Common myeloid progenitor, CD34-positive (primary cell): ENCODE data around the gene SNED1.

ENCODE experiments used
- CTCF ChIA-PET: fragments of 350-600 bp; sonication (Branson Sonifier 250); formaldehyde crosslinking; loops from one replicate; lab custom pipeline; 2021; ENCODE audit warnings: antibody characterized with exemption; lab: Charles Lee
- POLR2A ChIA-PET: fragments of 350-600 bp; sonication (Branson Sonifier 250); formaldehyde crosslinking; loops from one replicate; lab custom pipeline; 2021; ENCODE audit warnings: antibody characterized with exemption; lab: Charles Lee
- DNase-seq, 3 donors: peaks; one replicate each; pipeline versions ENCODE4 v3.0.0 to v3.0.0-alpha.2; 2013
- H3K27ac ChIP-seq, 2 experiments: 1 replicate in 1 of 2; 2 replicates in 1 of 2; pipeline ENCODE4 v1.7.0; 2013; ENCODE audit warnings: inconsistent platforms in 2 of 2, low read length in 2 of 2, mild to moderate bottlenecking in 2 of 2, low read depth in 1 of 2, moderate library complexity in 1 of 2; ENCODE audit not compliant: severe bottlenecking in 2 of 2, insufficient read depth in 1 of 2, poor library complexity in 1 of 2
- H3K27me3 ChIP-seq, 5 experiments: replicated peaks in 2 of 5; 1 replicate in 3 of 5; 2 replicates in 2 of 5; pipeline versions ENCODE4 v1.6.1 to v1.7.0; 2013; ENCODE audit warnings: low read length in 4 of 5, mild to moderate bottlenecking in 2 of 5, moderate library complexity in 2 of 5, inconsistent platforms in 1 of 5; ENCODE audit not compliant: insufficient read depth in 5 of 5, control insufficient read depth in 4 of 5
- H3K36me3 ChIP-seq, 4 experiments: 1 replicate in 2 of 4; 2 replicates in 2 of 4; pipeline versions ENCODE4 v1.6.1 to v1.7.0; 2013; ENCODE audit warnings: low read length in 3 of 4, control low read depth in 1 of 4, mild to moderate bottlenecking in 1 of 4; ENCODE audit not compliant: control insufficient read depth in 4 of 4, insufficient read depth in 4 of 4
- H3K4me1 ChIP-seq, 4 experiments: 1 replicate in 3 of 4; 2 replicates in 1 of 4; pipeline versions ENCODE4 v1.6.1 to v1.7.1; 2013; ENCODE audit warnings: low read length in 3 of 4, mild to moderate bottlenecking in 3 of 4, control low read depth in 1 of 4, inconsistent platforms in 1 of 4, moderate library complexity in 1 of 4; ENCODE audit not compliant: control insufficient read depth in 4 of 4, insufficient read depth in 4 of 4; ENCODE audit errors: control extremely low read depth in 1 of 4
- H3K4me3 ChIP-seq, 7 experiments: 1 replicate in 4 of 7; 2 replicates in 3 of 7; pipeline versions ENCODE4 v1.5.1 to v1.7.0; 2013; ENCODE audit warnings: mild to moderate bottlenecking in 7 of 7, low read length in 6 of 7, moderate library complexity in 6 of 7, inconsistent platforms in 2 of 7, low read depth in 2 of 7, control low read depth in 1 of 7; ENCODE audit not compliant: insufficient read depth in 4 of 7, control insufficient read depth in 1 of 7; ENCODE audit errors: extremely low read depth in 1 of 7
- H3K9me3 ChIP-seq, 5 experiments: 1 replicate in 4 of 5; 2 replicates in 1 of 5; pipeline versions ENCODE4 v1.6.1 to v1.7.1; 2013; ENCODE audit warnings: low read length in 4 of 5, mild to moderate bottlenecking in 2 of 5, inconsistent platforms in 1 of 5, low read depth in 1 of 5, moderate library complexity in 1 of 5; ENCODE audit not compliant: control insufficient read depth in 4 of 5, insufficient read depth in 2 of 5; ENCODE audit errors: control extremely low read depth in 1 of 5
- WGBS: methylation state at CpG from one replicate; pipeline ENCODE4 v1.1.5; 2013; ENCODE audit not compliant: insufficient coverage; 5-methylcytosine and 5-hydroxymethylcytosine counted together

The SNED1 gene

DNA sequence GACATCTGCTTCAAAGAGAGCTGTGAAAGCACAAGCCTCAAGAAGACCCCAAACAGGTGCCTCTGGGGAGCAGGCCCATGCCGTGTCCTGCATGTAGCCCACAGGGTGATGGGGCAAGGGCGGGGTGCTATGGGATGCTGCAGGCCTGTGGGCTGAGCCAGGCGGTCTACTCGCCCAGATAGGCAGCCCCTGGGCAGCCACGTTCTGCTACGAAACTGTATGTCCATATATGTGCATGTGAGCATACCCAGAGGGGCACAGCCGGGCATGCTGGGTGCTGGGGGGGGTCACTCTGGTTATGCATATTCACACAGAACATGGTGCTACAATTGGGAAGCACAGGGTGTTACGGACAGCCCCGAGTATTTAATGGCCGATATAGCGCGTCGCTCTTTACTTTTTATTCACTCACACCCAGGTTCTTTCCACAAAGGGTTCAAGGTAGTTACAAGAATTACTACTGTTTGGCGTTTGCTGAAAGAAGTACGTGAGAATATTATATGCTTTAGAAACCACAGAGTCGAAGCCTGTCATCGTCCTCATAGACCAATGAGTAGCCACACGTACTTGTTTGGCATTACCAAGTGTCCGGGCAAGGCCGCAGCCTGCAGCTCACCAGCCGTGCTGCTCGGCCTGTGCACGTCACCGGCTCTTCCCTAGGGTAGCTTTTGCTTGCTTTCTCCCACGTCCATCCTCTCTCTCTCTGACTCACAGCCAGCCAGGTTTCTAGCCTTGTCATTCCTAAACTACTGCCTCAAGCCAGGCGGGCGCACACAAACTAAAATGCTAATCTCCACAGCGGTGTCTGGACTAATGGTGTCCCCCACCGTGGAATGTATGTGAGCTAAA lies 89.2 kb downstream of the SNED1 start:
- Histone ChIP-seq H3K4me1 (peaks cover 0 to 22% (median 0%) of the 10 kb centered on the region in 4 experiments), H3K9me3 (peaks cover 0 to 6% (median 0%) of the 10 kb centered on the region in 5 experiments), H3K27me3 (no peaks in the 10 kb centered on the region), H3K4me3 (peak overlapping the region in 1 of 7 experiments; percentile 40), H3K36me3 (peaks cover 16 to 57% (median 36%) of the 10 kb centered on the region in 4 experiments), H3K27ac (peak overlapping the region in 1 of 2 experiments; percentile 46)
- ChIA-PET POLR2A (no interaction called here), CTCF (interaction anchor here (0.6 to 3.1 kb wide), 2 partner anchors 10 to 13 kb away, joined by 3 to 12 read pairs; no protein-coding TSS in a partner anchor)
- 93% methylated on average over 22 of the region's 29 CpGs for WGBS
- DNase-seq, result peak in 1 of 3 donors; percentile 22

DNA sequence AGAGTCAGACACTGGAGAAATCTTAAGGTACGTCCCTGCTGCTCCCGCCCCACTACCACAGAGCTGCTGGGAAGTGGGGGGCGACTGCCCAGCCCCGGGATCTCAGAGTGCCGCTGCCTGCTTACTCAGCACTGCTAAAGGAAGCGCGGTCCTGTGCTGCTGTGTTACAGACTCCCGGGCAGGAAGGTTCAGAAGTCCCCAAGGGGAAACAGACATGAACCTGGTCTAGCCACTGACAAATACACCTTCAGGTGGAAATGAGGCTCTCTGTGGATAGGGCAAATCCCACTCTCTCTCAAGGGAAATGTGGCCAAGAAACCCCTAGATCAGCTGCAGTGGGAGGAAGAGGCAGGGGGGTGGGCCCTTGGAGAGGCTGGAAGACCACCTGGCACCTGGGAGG lies 90.0 kb downstream of the SNED1 start:
- peak overlapping the region in 2 of 7 experiments; percentile 22 to 40 for H3K4me3 ChIP-seq
- no peaks in the 10 kb centered on the region for H3K27me3 ChIP-seq
- peak overlapping the region in 1 of 2 experiments; percentile 46 for H3K27ac ChIP-seq
- CTCF ChIA-PET, result interaction anchor here (0.6 to 3.1 kb wide), 2 partner anchors 10 to 12 kb away, joined by 3 to 12 read pairs; no protein-coding TSS in a partner anchor
- peaks cover 0 to 27% (median 0%) of the 10 kb centered on the region in 4 experiments for H3K4me1 ChIP-seq
- H3K36me3 ChIP-seq, result peaks cover 17 to 63% (median 39%) of the 10 kb centered on the region in 4 experiments
- peak; percentile 18 to 45 (median 34) for DNase-seq
- 30% methylated on average over 8 of the region's 8 CpGs for WGBS
- POLR2A ChIA-PET, result no interaction called here
- peaks cover 0 to 6% (median 0%) of the 10 kb centered on the region in 5 experiments for H3K9me3 ChIP-seq

DNA sequence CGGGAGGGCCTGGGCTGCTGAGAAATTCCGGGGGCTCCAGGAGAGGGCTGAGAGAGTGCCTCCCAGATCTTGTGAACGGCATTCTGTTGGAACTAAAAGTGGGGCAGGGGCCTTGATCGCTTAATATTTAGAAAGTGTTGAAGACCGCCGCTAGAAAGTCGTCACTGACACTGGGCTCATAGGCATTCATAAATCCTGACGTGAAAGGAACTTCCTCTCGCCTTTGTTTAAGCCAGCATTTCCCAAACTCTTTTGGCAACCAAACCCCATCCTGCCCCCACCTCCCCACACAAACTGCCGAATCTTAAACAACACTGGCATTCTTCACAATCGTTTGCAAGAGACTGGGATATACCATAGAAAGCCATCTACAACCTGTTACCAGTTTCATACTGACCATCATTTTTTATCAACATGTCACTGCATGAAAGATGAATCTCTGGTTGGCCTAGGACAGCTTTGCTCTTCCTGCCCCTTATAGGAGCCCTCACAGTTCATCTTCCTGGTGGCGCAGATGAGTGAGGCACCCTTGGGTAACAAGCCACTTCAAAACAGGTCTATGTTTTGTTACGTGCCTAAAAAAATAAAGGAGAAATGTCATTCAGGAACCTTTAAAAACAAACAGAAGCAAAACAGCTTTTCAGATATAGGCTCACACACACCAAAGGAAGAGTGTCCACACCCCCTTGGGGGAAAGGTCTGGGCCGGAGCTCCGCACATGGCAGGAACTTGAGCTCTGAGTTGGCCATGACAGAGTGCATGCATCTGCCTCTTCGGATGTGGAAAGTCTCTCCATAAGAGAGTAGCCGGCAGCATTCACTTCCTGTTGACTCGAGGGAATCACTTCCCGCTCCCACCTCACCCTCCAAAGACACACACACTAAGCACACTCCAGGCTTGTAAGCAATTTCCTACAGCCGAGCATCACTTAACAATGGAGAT lies 90.6 kb downstream of the SNED1 start:
- H3K9me3 ChIP-seq, result peaks cover 0 to 6% (median 0%) of the 10 kb centered on the region in 5 experiments
- H3K27ac ChIP-seq, result peak overlapping the region in 1 of 2 experiments; percentile 46
- H3K36me3 ChIP-seq, result peaks cover 17 to 66% (median 44%) of the 10 kb centered on the region in 4 experiments
- H3K4me1 ChIP-seq, result peaks cover 0 to 27% (median 0%) of the 10 kb centered on the region in 4 experiments
- ChIA-PET POLR2A (interaction anchor here (0.5 kb wide), 1 partner anchor 278 kb away, joined by 3 read pairs; no protein-coding TSS in a partner anchor), CTCF (interaction anchor here (0.6 to 3.1 kb wide), 2 partner anchors 11 kb away, joined by 3 to 12 read pairs; no protein-coding TSS in a partner anchor)
- WGBS, result 49% methylated on average over 18 of the region's 20 CpGs
- H3K27me3 ChIP-seq, result no peaks in the 10 kb centered on the region
- H3K4me3 ChIP-seq, result peak overlapping the region in 1 of 7 experiments; percentile 40
- peak in 1 of 3 donors; percentile 13 for DNase-seq

DNA sequence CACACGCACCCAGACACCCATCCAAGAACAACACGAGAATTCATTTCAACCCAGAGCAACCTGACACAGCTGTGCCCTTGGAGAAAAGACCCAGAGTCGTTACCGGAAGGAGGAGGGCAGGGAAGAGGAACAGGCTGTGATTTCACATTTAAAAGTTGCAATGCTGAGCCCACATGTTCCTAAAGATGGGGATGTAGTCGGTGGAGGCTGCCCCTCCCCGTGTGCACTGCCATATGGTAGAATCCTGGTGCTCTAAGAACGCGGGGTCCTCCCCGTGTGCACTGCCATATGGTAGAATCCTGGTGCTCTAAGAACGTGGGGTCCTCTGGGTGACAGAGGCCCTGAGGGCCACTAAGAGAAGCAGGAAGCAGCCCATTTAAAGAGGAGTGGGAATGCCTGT lies 92.8 kb downstream of the SNED1 start:
- no peak for DNase-seq
- Histone ChIP-seq H3K9me3 (no peaks in the 10 kb centered on the region), H3K27ac (no peak overlapping the region), H3K36me3 (peaks cover 19 to 82% (median 55%) of the 10 kb centered on the region in 4 experiments), H3K4me1 (peaks cover 0 to 35% (median 3%) of the 10 kb centered on the region in 4 experiments), H3K4me3 (no peak overlapping the region), H3K27me3 (no peaks in the 10 kb centered on the region)
- WGBS, result 95% methylated on average over 10 of the region's 10 CpGs
- CTCF ChIA-PET, result no interaction called here
- POLR2A ChIA-PET, result no interaction called here

DNA sequence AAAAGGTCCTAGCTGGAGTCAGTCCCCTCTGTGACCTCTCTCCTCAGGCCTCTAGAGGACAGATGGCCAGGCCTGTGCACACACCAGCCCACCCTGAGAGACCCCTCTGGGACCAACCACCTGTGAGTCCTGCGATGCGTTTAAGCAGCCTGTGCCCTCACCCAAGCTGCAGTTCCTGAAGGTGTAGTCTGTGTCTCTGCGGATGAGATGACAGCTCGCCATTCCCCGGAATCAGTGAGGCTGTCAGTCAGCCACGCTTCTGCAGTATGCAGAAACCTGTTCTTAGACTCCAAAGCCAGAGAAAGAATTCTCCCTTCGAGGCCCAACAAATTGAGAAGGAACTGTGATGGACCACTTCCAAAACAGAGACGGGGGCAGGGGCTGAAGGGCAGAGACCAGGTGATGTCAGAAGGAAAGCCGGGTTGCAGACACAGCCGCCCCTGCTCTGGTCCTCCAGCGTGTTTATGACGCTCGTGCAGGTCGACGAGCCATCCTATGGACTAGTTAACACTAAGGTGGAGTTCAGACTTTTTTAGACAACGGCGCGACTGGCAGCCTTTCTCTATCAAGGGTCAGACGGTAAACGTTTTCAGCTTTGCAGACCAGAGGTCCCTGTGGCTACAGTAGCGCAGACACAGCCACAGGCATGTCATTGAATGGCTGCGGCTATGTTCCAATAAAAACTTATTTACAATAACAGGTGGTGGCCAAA lies 93.5 kb downstream of the SNED1 start:
- no peak overlapping the region for H3K27ac ChIP-seq
- H3K4me3 ChIP-seq, result no peak overlapping the region

DNA sequence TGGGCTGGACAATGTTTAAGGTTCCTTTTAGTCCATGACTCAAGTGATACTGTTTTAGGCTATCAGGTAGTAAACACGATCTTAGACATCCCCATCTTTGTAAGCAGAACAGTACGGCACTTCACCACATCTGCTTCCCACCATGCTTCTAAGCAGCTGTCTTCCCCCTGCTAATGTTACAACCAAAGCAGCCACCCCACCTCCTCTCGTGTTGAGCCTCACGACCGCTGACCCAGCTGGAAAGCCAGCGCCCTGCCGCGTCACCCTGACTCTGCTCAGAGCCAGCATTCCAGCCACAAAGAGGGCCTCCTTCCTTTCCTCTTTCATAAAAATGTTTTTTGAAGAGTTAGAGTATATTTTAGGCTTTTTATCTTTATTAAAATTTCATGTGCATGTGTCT lies 94.3 kb downstream of the SNED1 start:
- DNase-seq, result peak in 2 of 3 donors; percentile 51 to 63
- Histone ChIP-seq H3K36me3 (peaks cover 19 to 82% (median 53%) of the 10 kb centered on the region in 4 experiments), H3K9me3 (no peaks in the 10 kb centered on the region), H3K4me3 (no peak overlapping the region), H3K27ac (no peak overlapping the region), H3K4me1 (peaks cover 0 to 36% (median 3%) of the 10 kb centered on the region in 4 experiments), H3K27me3 (no peaks in the 10 kb centered on the region)
- WGBS, result 54% methylated on average over 2 of the region's 8 CpGs
- CTCF ChIA-PET, result interaction anchor here (1.0 to 1.8 kb wide), 3 partner anchors 9 to 241 kb away, joined by 3 to 8 read pairs (median 3); partner anchors contain the start of gene MTERF4
- POLR2A ChIA-PET, result no interaction called here

More for the DNA sequence above, 93.5 kb downstream of the SNED1 start:
- WGBS, result 99% methylated on average over 21 of the region's 22 CpGs
- Histone ChIP-seq H3K36me3 (peaks cover 16 to 81% (median 55%) of the 10 kb centered on the region in 4 experiments), H3K9me3 (no peaks in the 10 kb centered on the region), H3K4me1 (peaks cover 0 to 36% (median 3%) of the 10 kb centered on the region in 4 experiments), H3K27me3 (no peaks in the 10 kb centered on the region)
- POLR2A ChIA-PET, result no interaction called here
- CTCF ChIA-PET, result interaction anchor here (1.0 to 1.8 kb wide), 2 partner anchors 10 to 240 kb away, joined by 3 to 8 read pairs; partner anchors contain the start of gene MTERF4
- no peak for DNase-seq
